Astrocyte (in vitro differentiated cells and primary cell): ENCODE results near the gene SMYD1. TPM values are rescaled to one million over a fixed set of nuclear protein-coding genes. Genes with fewer than 3 reads are reported as not detected.

Experiments used
- DNase-seq: peaks from one replicate; pipeline ENCODE4 v3.0.0-alpha.2; 2010; ENCODE audit warnings: low read depth
- FAIRE-seq: peaks from 2 replicates; lab custom pipeline; 2011; peaks lifted over from hg19 to GRCh38; lab: Jason Lieb, UNC
- H2AFZ ChIP-seq: 2 replicates; pipeline ENCODE4 v1.6.0; 2012; ENCODE audit warnings: low read depth, low read length, inconsistent platforms
- H3K27ac ChIP-seq: 2 replicates; pipeline ENCODE4 v1.5.1; 2011; ENCODE audit warnings: low read depth, low read length, inconsistent platforms
- H3K27me3 ChIP-seq: 2 replicates; pipeline ENCODE4 v1.6.0; 2011; ENCODE audit warnings: low read length, inconsistent platforms; ENCODE audit not compliant: insufficient read depth
- H3K36me3 ChIP-seq: 2 replicates; pipeline ENCODE4 v1.5.1; 2011; ENCODE audit warnings: low read length, inconsistent platforms; ENCODE audit not compliant: insufficient read depth
- H3K4me1 ChIP-seq: 2 replicates; pipeline ENCODE4 v1.5.1; 2011; ENCODE audit warnings: low read length, inconsistent platforms; ENCODE audit not compliant: insufficient read depth
- H3K4me2 ChIP-seq: 2 replicates; pipeline ENCODE4 v1.6.0; 2012; ENCODE audit warnings: low read length, inconsistent platforms
- H3K4me3 ChIP-seq: 2 replicates; pipeline ENCODE4 v1.5.1; 2011; ENCODE audit warnings: low read depth, mild to moderate bottlenecking, low read length, inconsistent platforms; ENCODE audit not compliant: insufficient read depth
- H3K79me2 ChIP-seq: 2 replicates; pipeline ENCODE4 v1.6.0; 2012; ENCODE audit warnings: mild to moderate bottlenecking, low read length, inconsistent platforms; ENCODE audit not compliant: insufficient read depth
- H3K9ac ChIP-seq: 2 replicates; pipeline ENCODE4 v1.6.0; 2012; ENCODE audit warnings: mild to moderate bottlenecking, low read length, inconsistent platforms
- H3K9me3 ChIP-seq: 2 replicates; pipeline ENCODE4 v1.5.1; 2012; ENCODE audit warnings: low read depth, mild to moderate bottlenecking, low read length, inconsistent platforms; ENCODE audit not compliant: insufficient read depth
- H4K20me1 ChIP-seq: 2 replicates; pipeline ENCODE4 v1.6.0; 2012; ENCODE audit warnings: low read length, inconsistent platforms; ENCODE audit not compliant: insufficient read depth
- H3K27ac Mint-ChIP-seq: one replicate; pipeline ENCODE4 v1.8.0; 2021; ENCODE audit warnings: mild to moderate bottlenecking, mixed read lengths; ENCODE audit not compliant: unreplicated experiment
- H3K27me3 Mint-ChIP-seq: one replicate; pipeline ENCODE4 v1.8.0; 2021; ENCODE audit warnings: low read depth, mixed read lengths; ENCODE audit not compliant: unreplicated experiment
- H3K36me3 Mint-ChIP-seq: one replicate; pipeline ENCODE4 v1.8.0; 2021; ENCODE audit warnings: low read depth, mixed read lengths; ENCODE audit not compliant: unreplicated experiment
- H3K4me1 Mint-ChIP-seq: one replicate; pipeline ENCODE4 v1.8.0; 2021; ENCODE audit warnings: low read depth, mixed read lengths; ENCODE audit not compliant: unreplicated experiment
- H3K4me3 Mint-ChIP-seq: one replicate; pipeline ENCODE4 v1.8.0; 2021; ENCODE audit warnings: mild to moderate bottlenecking, moderate library complexity, mixed read lengths; ENCODE audit not compliant: unreplicated experiment
- H3K9me3 Mint-ChIP-seq: one replicate; pipeline ENCODE4 v1.8.0; 2021; ENCODE audit warnings: mild to moderate bottlenecking, mixed read lengths; ENCODE audit not compliant: unreplicated experiment
- EZH2 ChIP-seq: IDR thresholded peaks from 2 replicates; pipeline ENCODE4 v1.6.1; 2012; ENCODE audit warnings: mild to moderate bottlenecking, low read length, inconsistent platforms; ENCODE audit not compliant: insufficient read depth
- total RNA-seq: library from RNA; stranded (reverse); gene quantifications from 2 replicates; pipeline ENCODE4 v1.2.1, GENCODE V29; 2021
- TF ChIP-seq, protein P1 (sequence below): IDR thresholded peaks from 2 replicates; pipeline ENCODE4 v1.5.1; 2011; ENCODE audit warnings: low read depth, mild to moderate bottlenecking, inconsistent platforms, low read length, moderate library complexity; ENCODE audit not compliant: insufficient read depth

Gene SMYD1
- total RNA-seq, 1 donor from 2014 or later = not detected

DNA sequence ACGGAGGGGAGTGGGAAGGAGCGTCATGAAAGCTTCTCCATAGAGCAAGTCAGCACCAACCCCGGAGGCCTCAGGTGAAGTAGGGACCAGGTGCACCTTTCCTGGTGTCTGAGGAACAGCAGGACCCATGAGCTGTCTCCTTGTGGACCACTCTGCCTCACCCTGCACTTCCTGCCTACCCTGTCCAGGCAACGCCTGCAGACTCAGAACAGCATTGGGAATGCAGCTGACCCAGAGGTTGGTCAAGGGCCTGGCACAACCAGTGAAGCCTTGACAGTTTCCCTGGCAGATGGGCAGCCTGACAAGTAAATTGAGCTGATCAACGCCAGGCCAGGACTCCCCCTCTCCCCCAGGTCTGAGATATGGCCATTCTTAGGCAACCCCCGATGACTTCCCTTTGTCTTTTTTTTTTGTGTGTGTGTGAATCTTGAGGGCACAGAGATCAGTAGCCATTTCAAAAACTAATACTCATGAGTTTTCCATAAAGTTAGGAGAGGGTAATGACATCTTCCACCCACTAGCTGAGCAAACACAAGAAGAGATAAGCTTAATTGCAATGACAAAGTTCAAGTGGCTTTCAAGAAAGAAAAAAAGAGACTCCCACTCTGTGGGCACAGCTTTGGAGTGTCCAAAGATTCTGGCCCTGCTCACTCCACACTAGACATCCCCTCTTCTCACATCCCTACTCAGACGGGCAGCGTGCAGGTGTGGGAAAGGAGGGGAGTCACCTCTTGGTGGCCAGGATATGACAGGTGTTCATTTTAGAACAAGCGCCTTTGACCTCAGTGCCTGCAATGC lies 63.8 kb downstream of the SMYD1 start:
- Histone ChIP-seq H3K4me2 (no peak overlapping the region), H3K4me1 (no peaks in the 10 kb centered on the region), H3K36me3 (no peaks in the 10 kb centered on the region), H3K79me2 (no peaks in the 10 kb centered on the region), H3K9ac (no peak overlapping the region), H3K27me3 (peaks cover under 1% of the 10 kb centered on the region), H3K4me3 (no peak overlapping the region), H3K27ac (no peak overlapping the region), H3K9me3 (no peaks in the 10 kb centered on the region), H2AFZ (no peak overlapping the region), H4K20me1 (no peaks in the 10 kb centered on the region)
- Mint-ChIP-seq H3K4me1 (no peaks in the 10 kb centered on the region), H3K4me3 (no peak overlapping the region), H3K27me3 (peaks cover 31% of the 10 kb centered on the region), H3K36me3 (no peaks in the 10 kb centered on the region), H3K27ac (no peak overlapping the region), H3K9me3 (no peaks in the 10 kb centered on the region)
- TF ChIP-seq, protein P1, sequence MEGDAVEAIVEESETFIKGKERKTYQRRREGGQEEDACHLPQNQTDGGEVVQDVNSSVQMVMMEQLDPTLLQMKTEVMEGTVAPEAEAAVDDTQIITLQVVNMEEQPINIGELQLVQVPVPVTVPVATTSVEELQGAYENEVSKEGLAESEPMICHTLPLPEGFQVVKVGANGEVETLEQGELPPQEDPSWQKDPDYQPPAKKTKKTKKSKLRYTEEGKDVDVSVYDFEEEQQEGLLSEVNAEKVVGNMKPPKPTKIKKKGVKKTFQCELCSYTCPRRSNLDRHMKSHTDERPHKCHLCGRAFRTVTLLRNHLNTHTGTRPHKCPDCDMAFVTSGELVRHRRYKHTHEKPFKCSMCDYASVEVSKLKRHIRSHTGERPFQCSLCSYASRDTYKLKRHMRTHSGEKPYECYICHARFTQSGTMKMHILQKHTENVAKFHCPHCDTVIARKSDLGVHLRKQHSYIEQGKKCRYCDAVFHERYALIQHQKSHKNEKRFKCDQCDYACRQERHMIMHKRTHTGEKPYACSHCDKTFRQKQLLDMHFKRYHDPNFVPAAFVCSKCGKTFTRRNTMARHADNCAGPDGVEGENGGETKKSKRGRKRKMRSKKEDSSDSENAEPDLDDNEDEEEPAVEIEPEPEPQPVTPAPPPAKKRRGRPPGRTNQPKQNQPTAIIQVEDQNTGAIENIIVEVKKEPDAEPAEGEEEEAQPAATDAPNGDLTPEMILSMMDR = no peak
- no peak for TF ChIP-seq EZH2
- DNase-seq (no peak), FAIRE-seq (no peak)

DNA sequence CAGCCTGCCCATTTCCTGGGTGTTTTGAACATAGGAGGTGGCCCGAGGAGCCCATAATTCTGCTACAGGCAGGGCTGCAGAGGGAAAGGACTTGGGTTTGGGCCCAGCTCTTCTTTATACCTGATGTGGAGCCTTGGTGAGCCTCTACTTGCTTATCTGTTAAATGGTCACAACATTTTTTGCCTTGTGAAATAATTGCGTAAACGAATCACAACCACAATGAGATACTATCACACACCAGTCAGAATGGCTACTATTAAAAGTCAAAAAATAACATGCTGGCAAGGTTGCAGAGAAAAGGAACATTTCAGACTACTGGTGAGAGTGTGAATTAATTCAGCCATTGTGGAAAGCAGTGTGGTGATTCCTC lies 64.4 kb downstream of the SMYD1 start:
- DNase-seq (no peak), FAIRE-seq (no peak)
- Histone ChIP-seq H3K27me3 (no peaks in the 10 kb centered on the region), H3K4me2 (no peak overlapping the region), H3K4me3 (no peak overlapping the region), H3K79me2 (no peaks in the 10 kb centered on the region), H3K36me3 (no peaks in the 10 kb centered on the region), H3K4me1 (no peaks in the 10 kb centered on the region), H4K20me1 (no peaks in the 10 kb centered on the region), H3K9ac (no peak overlapping the region), H3K27ac (no peak overlapping the region), H3K9me3 (no peaks in the 10 kb centered on the region), H2AFZ (no peak overlapping the region)
- no peak overlapping the region for H3K27ac Mint-ChIP-seq
- TF ChIP-seq, protein P1 = no peak
- no peak for TF ChIP-seq EZH2
- no peak overlapping the region for H3K4me3 Mint-ChIP-seq
- H3K36me3 Mint-ChIP-seq = no peaks in the 10 kb centered on the region
- H3K4me1 Mint-ChIP-seq = no peaks in the 10 kb centered on the region
- H3K9me3 Mint-ChIP-seq = no peaks in the 10 kb centered on the region
- H3K27me3 Mint-ChIP-seq = peaks cover 26% of the 10 kb centered on the region

DNA sequence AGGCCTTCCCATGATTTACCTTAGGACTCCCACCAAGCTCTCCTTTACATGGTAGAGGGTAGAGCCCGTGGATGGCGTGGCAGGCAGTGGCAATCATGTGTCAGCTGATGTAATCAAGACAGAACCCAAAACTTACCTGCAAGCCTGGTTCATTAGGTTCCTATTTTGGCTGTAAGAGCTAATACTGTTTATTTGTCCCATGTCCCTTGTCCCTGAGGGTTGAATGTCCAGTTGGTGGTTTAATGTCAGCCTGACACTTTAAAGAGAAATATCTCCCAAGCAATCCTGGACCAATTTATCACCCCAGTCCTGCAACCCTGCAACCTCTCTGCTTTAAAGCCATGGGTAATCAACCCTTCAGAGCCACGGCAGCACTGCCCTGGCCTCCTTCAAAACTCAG lies 66.2 kb downstream of the SMYD1 start:
- Histone ChIP-seq H3K9ac (no peak overlapping the region), H3K79me2 (no peaks in the 10 kb centered on the region), H2AFZ (no peak overlapping the region), H3K36me3 (no peaks in the 10 kb centered on the region), H3K4me2 (no peak overlapping the region), H3K27me3 (no peaks in the 10 kb centered on the region), H4K20me1 (no peaks in the 10 kb centered on the region), H3K9me3 (no peaks in the 10 kb centered on the region), H3K4me3 (no peak overlapping the region), H3K4me1 (no peaks in the 10 kb centered on the region), H3K27ac (no peak overlapping the region)
- TF ChIP-seq, protein P1 = no peak
- TF ChIP-seq EZH2 = no peak
- DNase-seq (no peak), FAIRE-seq (no peak)
- H3K4me1 Mint-ChIP-seq = no peaks in the 10 kb centered on the region
- no peaks in the 10 kb centered on the region for H3K36me3 Mint-ChIP-seq
- H3K9me3 Mint-ChIP-seq = no peaks in the 10 kb centered on the region
- H3K27me3 Mint-ChIP-seq = peaks cover 13% of the 10 kb centered on the region
- H3K4me3 Mint-ChIP-seq = no peak overlapping the region
- H3K27ac Mint-ChIP-seq = no peak overlapping the region
